GM19463 (cell line): ENCODE measurements around the gene ATXN1.

Experiments used
- ATAC-seq: cut with Tn5 transposase; IDR thresholded peaks from one replicate; pipeline ENCODE4 v1.9.1; 2021; ENCODE audit warnings: mild to moderate bottlenecking, moderate library complexity; ENCODE audit not compliant: unreplicated experiment

Gene ATXN1

DNA sequence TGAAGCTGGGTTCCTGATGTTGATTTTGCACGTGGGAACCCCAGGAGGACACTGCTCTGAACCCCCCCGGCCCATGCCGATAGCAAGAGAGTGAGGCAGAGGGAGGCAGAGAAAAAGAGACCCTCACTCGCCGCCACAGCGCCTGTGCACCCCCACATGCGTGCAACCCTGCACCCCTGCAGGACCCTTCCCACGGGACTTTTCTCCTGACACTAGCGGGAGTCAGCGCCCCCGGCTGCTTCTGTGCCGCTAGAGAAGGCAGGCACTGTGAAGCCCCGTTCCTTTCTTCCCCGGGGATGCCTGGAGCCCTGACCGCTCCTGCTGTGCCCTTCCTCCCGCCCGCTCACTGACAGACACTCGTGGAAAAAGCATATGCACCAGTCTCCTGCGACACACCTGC lies 455.5 kb downstream of the ATXN1 start:
- ATAC-seq = peak; percentile 27

GRCh38 chr6:16305246-16305725 lies 456.0 kb downstream of the ATXN1 start:
- ATAC-seq = peak; percentile 86

- no peak for ATAC-seq
These were observed 458.3 kb downstream of the ATXN1 start for GRCh38 chr6:16302721-16303552.

DNA sequence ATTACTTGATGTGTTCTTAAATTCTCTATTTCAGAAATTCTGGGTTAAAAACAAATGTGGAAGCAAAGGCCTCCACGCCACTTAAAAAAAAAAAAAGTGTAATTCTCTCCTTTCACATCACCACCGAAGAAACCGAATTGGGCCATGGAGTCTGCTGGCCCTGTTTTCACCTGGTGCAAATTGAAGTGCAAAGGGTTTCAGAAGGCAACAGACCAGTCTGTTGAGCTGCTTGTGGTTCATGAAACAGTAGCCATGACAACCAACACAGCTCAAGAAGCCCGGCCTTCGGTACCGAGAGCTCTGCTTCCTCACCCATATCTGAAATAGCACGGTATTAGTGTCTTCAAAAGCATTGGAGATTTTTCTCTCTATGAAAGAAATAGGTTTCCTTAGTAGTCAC lies 459.7 kb downstream of the ATXN1 start:
- ATAC-seq = peak; percentile 49

DNA sequence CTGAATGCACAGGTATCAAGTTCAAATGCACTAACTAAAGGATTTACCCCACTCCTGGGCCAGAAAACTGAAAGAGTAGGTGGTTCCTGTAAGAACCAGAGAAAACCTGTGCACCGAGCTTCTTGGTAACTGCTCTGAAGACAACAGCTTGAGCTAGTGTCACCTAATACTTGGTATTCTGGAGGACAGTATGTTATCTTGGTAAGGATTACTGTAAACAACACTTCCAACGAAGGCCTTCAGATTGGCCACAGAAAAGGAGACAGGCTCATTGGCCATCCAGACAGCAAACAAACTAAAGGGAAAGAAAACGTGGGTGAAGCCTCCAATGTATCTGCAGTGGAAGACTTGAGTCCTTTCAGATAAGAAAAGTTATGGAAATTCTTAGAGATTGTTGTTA lies 461.4 kb downstream of the ATXN1 start:
- ATAC-seq = no peak

GRCh38 chr6:16296061-16296670 lies 465.1 kb downstream of the ATXN1 start:
- ATAC-seq = no peak

GRCh38 chr6:16295471-16295870 lies 465.8 kb downstream of the ATXN1 start:
- no peak for ATAC-seq

- ATAC-seq = no peak
These were observed 466.2 kb downstream of the ATXN1 start for GRCh38 chr6:16295060-16295459.

DNA sequence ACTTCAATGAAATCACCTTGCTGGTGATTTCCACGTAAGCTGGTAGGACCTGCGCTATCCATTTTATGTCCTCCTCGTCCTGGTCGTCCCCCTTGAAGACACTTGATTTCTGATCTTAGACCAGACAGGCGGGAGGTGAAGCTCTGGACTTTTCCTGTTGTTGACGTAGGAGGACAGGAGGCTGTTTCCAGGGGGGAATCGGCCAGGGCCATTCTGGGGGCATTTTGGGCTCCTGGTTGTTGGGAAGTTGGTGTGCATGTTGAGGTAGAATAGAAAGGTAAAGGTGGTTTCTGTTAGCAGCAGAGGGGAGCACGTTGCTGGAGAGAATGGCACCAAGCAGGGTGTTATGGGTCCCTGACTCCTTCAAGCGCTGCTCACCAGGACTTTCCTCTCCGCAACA lies 466.9 kb downstream of the ATXN1 start:
- no peak for ATAC-seq

GRCh38 chr6:16292942-16293341 lies 468.3 kb downstream of the ATXN1 start:
- ATAC-seq = no peak

DNA sequence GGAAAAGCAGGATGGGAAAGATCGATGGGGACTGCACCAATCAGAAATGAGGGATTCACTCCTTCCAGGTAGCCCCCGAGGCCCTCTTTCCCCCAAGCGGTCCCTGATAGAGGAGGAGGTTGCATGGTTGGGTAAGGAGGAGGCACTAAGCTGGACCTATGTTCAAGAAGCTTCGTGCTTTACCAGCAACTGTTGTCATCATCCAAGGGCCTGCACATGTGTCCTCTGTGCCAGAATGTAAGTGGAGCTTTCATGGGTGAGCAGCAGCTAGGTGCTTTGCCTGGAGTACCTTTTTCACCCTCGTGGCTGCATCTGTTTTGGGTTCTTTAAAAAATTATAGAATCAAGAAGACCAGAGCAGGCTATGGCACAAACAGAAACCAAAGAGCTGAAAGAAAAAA lies 468.8 kb downstream of the ATXN1 start:
- no peak for ATAC-seq

DNA sequence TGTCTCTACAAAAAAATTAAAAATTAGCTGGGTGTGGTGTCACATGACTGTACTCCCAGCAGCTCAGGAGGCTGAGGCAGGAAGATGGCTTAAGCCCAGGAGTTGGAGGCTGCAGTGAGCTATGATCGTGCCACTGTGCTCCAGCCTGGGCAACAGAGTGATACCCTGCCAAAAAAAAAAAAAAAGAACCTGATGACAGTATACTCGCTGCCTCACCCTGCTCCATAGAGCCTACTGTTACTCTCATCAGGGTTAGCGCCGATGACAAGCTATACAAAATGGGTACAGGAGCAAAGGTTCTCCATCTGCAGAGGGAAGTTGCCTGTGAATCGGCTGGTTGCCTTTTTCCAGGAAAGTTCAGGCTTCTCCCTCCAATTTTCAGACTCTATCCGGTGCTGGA lies 469.5 kb downstream of the ATXN1 start:
- ATAC-seq = no peak

- no peak for ATAC-seq
These were observed 473.1 kb downstream of the ATXN1 start for GRCh38 chr6:16288163-16288562.

DNA sequence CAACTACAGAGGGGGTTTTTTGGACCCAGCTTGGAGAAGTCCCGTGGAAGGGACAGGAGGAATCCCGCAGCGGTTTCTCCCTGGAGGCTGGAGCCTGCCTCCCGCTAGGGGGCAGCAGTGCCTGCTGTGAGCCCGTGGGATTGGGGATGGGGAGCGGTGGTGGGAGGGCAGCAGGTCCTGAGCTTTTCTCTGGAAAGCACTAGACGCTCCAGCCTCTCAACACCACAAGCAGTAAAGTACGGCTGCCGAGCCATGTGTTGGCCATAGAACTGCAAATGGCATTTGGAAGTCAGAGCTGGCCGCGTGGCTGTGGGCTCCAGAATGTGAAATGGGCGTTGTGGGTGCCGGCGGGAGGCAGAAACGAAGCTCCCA lies 475.1 kb downstream of the ATXN1 start:
- ATAC-seq = no peak

DNA sequence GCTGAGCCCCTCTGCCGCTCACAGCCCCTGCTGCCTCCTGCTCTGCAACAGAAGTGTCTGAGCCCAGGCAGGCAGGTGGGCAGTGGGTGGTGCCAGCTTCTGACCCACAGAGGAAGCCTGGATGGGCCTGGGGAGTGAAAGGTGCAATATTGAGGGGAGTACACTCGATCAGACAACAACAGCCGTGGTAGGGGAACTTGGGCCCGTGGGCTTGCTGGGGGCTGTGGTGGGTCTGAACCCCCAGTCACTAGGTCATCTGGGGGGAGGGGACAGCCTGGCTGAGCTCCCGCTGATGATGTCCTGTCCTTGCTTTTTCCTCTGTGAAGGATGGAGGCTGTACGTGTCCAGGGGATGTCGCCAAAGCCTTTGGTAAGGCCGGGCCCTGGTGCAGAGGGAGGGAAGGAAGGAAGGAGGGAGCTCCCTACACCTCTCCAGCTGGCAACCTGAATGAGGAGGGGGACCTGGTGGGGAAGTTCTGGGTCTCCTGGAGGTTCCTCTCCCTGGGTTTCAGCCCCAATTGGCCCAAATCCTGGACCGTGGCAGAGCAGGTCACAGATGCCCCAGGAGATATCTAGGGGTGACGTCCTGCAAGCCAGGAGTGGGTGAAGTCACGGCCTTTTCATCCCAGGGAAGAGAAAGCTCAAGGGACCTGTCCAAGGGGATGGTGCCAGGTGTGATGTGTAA lies 475.7 kb downstream of the ATXN1 start:
- ATAC-seq = no peak

- no peak for ATAC-seq
These were observed 476.8 kb downstream of the ATXN1 start for GRCh38 chr6:16284472-16284871.

- no peak for ATAC-seq
These were observed 478.9 kb downstream of the ATXN1 start for GRCh38 chr6:16282370-16282769.

GRCh38 chr6:16279243-16279642 lies 482.0 kb downstream of the ATXN1 start:
- ATAC-seq = no peak

GRCh38 chr6:16278750-16279149 lies 482.5 kb downstream of the ATXN1 start:
- no peak for ATAC-seq

DNA sequence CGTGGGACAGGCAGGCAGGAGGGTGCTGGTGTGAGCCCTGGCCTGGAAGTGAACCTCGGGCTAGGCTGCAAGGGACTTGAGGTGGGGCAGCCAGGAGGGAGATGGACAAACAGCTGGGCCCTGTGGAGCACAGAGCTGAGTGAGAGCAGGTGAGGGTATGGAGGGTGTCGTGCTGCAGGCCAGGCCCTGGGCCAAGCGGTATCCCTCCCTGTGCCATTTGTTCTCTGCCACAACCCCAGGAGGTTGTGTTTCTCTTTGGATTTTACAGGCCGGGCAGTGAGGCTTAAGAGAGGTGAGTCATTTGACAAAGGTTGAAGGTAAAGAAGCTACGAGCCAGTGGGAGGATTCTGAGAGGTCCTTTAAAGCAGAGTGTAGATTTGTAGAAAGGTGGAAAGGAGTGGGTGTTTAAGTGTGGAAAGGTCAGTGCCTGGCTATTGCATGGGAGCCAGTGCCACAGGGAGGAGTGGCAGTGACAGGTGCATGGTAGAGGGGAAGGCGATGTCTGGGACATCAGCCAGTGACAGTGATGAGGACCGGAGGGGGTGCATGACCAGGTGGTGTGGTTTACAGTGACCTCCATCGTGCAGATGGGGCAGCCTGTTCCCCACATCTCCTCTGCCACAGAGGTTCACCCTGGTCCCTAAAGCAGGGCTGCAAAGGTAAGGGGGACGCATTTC lies 483.1 kb downstream of the ATXN1 start:
- ATAC-seq = no peak
